ENCODE measurements around the gene ALK.

The ALK gene

GRCh38 chr2:29223257-29223656 lies 698.1 kb downstream of the ALK start:
- Histone ChIP-seq H3K9me3 (replicated peaks in 1 of 2; ENCODE audit: control insufficient read depth in 2 of 2, insufficient read depth in 1 of 2, low read depth in 1 of 2, low read length in 2 of 2) (no peaks in the 10 kb centered on the region), H2BK5ac (ENCODE audit: low read length) (no peak overlapping the region), H3K27me3 (ENCODE audit: control insufficient read depth in 3 of 3, insufficient read depth in 3 of 3, low read depth in 1 of 3, low read length in 3 of 3) (no peaks in the 10 kb centered on the region), H3K79me1 (ENCODE audit: low read depth, low read length) (no peaks in the 10 kb centered on the region), H3K23ac (ENCODE audit: low read depth, low read length, poor library complexity) (no peak overlapping the region), H3K14ac (ENCODE audit: low read length) (no peak overlapping the region), H2AFZ (ENCODE audit: low read length) (no peak overlapping the region), H3K4me3 (ENCODE audit: low read length in 2 of 2) (no peak overlapping the region), H3K9ac (ENCODE audit: low read depth, low read length, poor library complexity) (no peak overlapping the region), H4K8ac (ENCODE audit: low read depth, low read length) (no peak overlapping the region), H3K4ac (ENCODE audit: low read length) (no peak overlapping the region), H3K18ac (ENCODE audit: low read length) (no peak overlapping the region), H2AK5ac (ENCODE audit: low read depth, low read length) (no peak overlapping the region), H2BK120ac (ENCODE audit: low read depth, low read length) (no peak overlapping the region), H3K4me2 (ENCODE audit: insufficient read depth, low read length, poor library complexity, severe bottlenecking) (no peak overlapping the region), H3K27ac (replicated peaks; ENCODE audit: low read length) (no peak overlapping the region), H2BK12ac (ENCODE audit: low read length) (no peak overlapping the region), H4K91ac (ENCODE audit: low read depth, low read length, poor library complexity) (no peak overlapping the region), H3K4me1 (ENCODE audit: control insufficient read depth in 2 of 2, insufficient read depth in 1 of 2, low read depth in 1 of 2, low read length in 2 of 2) (no peaks in the 10 kb centered on the region), H3K36me3 (replicated peaks in 1 of 2; ENCODE audit: control insufficient read depth in 2 of 2, insufficient read depth in 2 of 2, low read length in 2 of 2) (peaks cover 0 to 33% of the 10 kb centered on the region in 2 donors), H2BK15ac (ENCODE audit: low read length) (no peak overlapping the region)
- WGBS, 2 donors (ENCODE audit: extremely low coverage in 2 of 2, insufficient read length in 2 of 2, insufficient replicate concordance in 1 of 2), result no CpG with 5 or more reads among the region's 11 CpGs
- no peak for DNase-seq (ENCODE audit: low spot score)

- Histone ChIP-seq H3K4me3 (ENCODE audit: low read length in 2 of 2) (no peak overlapping the region), H4K91ac (ENCODE audit: low read depth, low read length, poor library complexity) (no peak overlapping the region), H2AK5ac (ENCODE audit: low read depth, low read length) (no peak overlapping the region), H2BK5ac (ENCODE audit: low read length) (no peak overlapping the region), H2BK120ac (ENCODE audit: low read depth, low read length) (no peak overlapping the region), H3K36me3 (replicated peaks in 1 of 2; ENCODE audit: control insufficient read depth in 2 of 2, insufficient read depth in 2 of 2, low read length in 2 of 2) (peaks cover 0 to 37% of the 10 kb centered on the region in 2 donors), H3K23ac (ENCODE audit: low read depth, low read length, poor library complexity) (no peak overlapping the region), H3K79me1 (ENCODE audit: low read depth, low read length) (no peaks in the 10 kb centered on the region), H4K8ac (ENCODE audit: low read depth, low read length) (no peak overlapping the region), H3K9ac (ENCODE audit: low read depth, low read length, poor library complexity) (no peak overlapping the region), H2AFZ (ENCODE audit: low read length) (no peak overlapping the region), H3K27ac (replicated peaks; ENCODE audit: low read length) (no peak overlapping the region), H3K4me1 (ENCODE audit: control insufficient read depth in 2 of 2, insufficient read depth in 1 of 2, low read depth in 1 of 2, low read length in 2 of 2) (no peaks in the 10 kb centered on the region), H2BK12ac (ENCODE audit: low read length) (no peak overlapping the region), H3K27me3 (ENCODE audit: control insufficient read depth in 3 of 3, insufficient read depth in 3 of 3, low read depth in 1 of 3, low read length in 3 of 3) (no peaks in the 10 kb centered on the region), H3K18ac (ENCODE audit: low read length) (no peak overlapping the region), H3K4ac (ENCODE audit: low read length) (no peak overlapping the region), H2BK15ac (ENCODE audit: low read length) (no peak overlapping the region), H3K14ac (ENCODE audit: low read length) (peak overlapping the region; percentile 12), H3K9me3 (replicated peaks in 1 of 2; ENCODE audit: control insufficient read depth in 2 of 2, insufficient read depth in 1 of 2, low read depth in 1 of 2, low read length in 2 of 2) (no peaks in the 10 kb centered on the region), H3K4me2 (ENCODE audit: insufficient read depth, low read length, poor library complexity, severe bottlenecking) (no peak overlapping the region)
- no peak for DNase-seq (ENCODE audit: low spot score)
- WGBS, 2 donors (ENCODE audit: extremely low coverage in 2 of 2, insufficient read length in 2 of 2, insufficient replicate concordance in 1 of 2), result no CpG with 5 or more reads among the region's 11 CpGs
These were observed 698.8 kb downstream of the ALK start for GRCh38 chr2:29222381-29223179.

- Histone ChIP-seq H3K4me1 (ENCODE audit: control insufficient read depth in 2 of 2, insufficient read depth in 1 of 2, low read depth in 1 of 2, low read length in 2 of 2) (no peaks in the 10 kb centered on the region), H2BK120ac (ENCODE audit: low read depth, low read length) (no peak overlapping the region), H3K18ac (ENCODE audit: low read length) (peak overlapping the region; percentile 49), H3K4me3 (ENCODE audit: low read length in 2 of 2) (no peak overlapping the region), H2BK5ac (ENCODE audit: low read length) (no peak overlapping the region), H3K4ac (ENCODE audit: low read length) (no peak overlapping the region), H4K91ac (ENCODE audit: low read depth, low read length, poor library complexity) (no peak overlapping the region), H2AK5ac (ENCODE audit: low read depth, low read length) (no peak overlapping the region), H2BK12ac (ENCODE audit: low read length) (no peak overlapping the region), H3K36me3 (replicated peaks in 1 of 2; ENCODE audit: control insufficient read depth in 2 of 2, insufficient read depth in 2 of 2, low read length in 2 of 2) (peaks cover 0 to 49% of the 10 kb centered on the region in 2 donors), H3K79me1 (ENCODE audit: low read depth, low read length) (no peaks in the 10 kb centered on the region), H2AFZ (ENCODE audit: low read length) (no peak overlapping the region), H3K14ac (ENCODE audit: low read length) (no peak overlapping the region), H3K23ac (ENCODE audit: low read depth, low read length, poor library complexity) (no peak overlapping the region), H2BK15ac (ENCODE audit: low read length) (no peak overlapping the region), H4K8ac (ENCODE audit: low read depth, low read length) (no peak overlapping the region), H3K27ac (replicated peaks; ENCODE audit: low read length) (no peak overlapping the region), H3K4me2 (ENCODE audit: insufficient read depth, low read length, poor library complexity, severe bottlenecking) (no peak overlapping the region), H3K9me3 (replicated peaks in 1 of 2; ENCODE audit: control insufficient read depth in 2 of 2, insufficient read depth in 1 of 2, low read depth in 1 of 2, low read length in 2 of 2) (peaks cover 0 to 2% of the 10 kb centered on the region in 2 donors), H3K27me3 (ENCODE audit: control insufficient read depth in 3 of 3, insufficient read depth in 3 of 3, low read depth in 1 of 3, low read length in 3 of 3) (peaks cover 0 to 2% (median 0%) of the 10 kb centered on the region in 3 experiments), H3K9ac (ENCODE audit: low read depth, low read length, poor library complexity) (no peak overlapping the region)
- no CpG with 5 or more reads among the region's 12 CpGs for WGBS, 2 donors (ENCODE audit: extremely low coverage in 2 of 2, insufficient read length in 2 of 2, insufficient replicate concordance in 1 of 2)
- no peak for DNase-seq (ENCODE audit: low spot score)
These were observed 700.7 kb downstream of the ALK start for GRCh38 chr2:29220506-29221270.

- no peak overlapping the region for H2BK15ac ChIP-seq (ENCODE audit: low read length)
- no peak overlapping the region for H2AK5ac ChIP-seq (ENCODE audit: low read depth, low read length)
- WGBS, 2 donors (ENCODE audit: extremely low coverage in 2 of 2, insufficient read length in 2 of 2, insufficient replicate concordance in 1 of 2), result no CpG with 5 or more reads among the region's 4 CpGs
- no peak overlapping the region for H2BK120ac ChIP-seq (ENCODE audit: low read depth, low read length)
- H3K14ac ChIP-seq (ENCODE audit: low read length), result no peak overlapping the region
- DNase-seq (ENCODE audit: low spot score), result no peak
- H3K4me1 ChIP-seq (ENCODE audit: control insufficient read depth in 2 of 2, insufficient read depth in 1 of 2, low read depth in 1 of 2, low read length in 2 of 2), result no peaks in the 10 kb centered on the region
- no peak overlapping the region for H2BK12ac ChIP-seq (ENCODE audit: low read length)
- H3K9ac ChIP-seq (ENCODE audit: low read depth, low read length, poor library complexity), result no peak overlapping the region
- H3K36me3 ChIP-seq (replicated peaks in 1 of 2; ENCODE audit: control insufficient read depth in 2 of 2, insufficient read depth in 2 of 2, low read length in 2 of 2), result peaks cover 0 to 49% of the 10 kb centered on the region in 2 donors
- H3K18ac ChIP-seq (ENCODE audit: low read length), result no peak overlapping the region
- no peak overlapping the region for H3K4me2 ChIP-seq (ENCODE audit: insufficient read depth, low read length, poor library complexity, severe bottlenecking)
- H3K9me3 ChIP-seq (replicated peaks in 1 of 2; ENCODE audit: control insufficient read depth in 2 of 2, insufficient read depth in 1 of 2, low read depth in 1 of 2, low read length in 2 of 2), result peaks cover 0 to 2% of the 10 kb centered on the region in 2 donors
- H3K27ac ChIP-seq (replicated peaks; ENCODE audit: low read length), result no peak overlapping the region
- H3K4me3 ChIP-seq (ENCODE audit: low read length in 2 of 2), result no peak overlapping the region
- no peak overlapping the region for H4K8ac ChIP-seq (ENCODE audit: low read depth, low read length)
- no peak overlapping the region for H3K23ac ChIP-seq (ENCODE audit: low read depth, low read length, poor library complexity)
- H3K4ac ChIP-seq (ENCODE audit: low read length), result no peak overlapping the region
- no peaks in the 10 kb centered on the region for H3K79me1 ChIP-seq (ENCODE audit: low read depth, low read length)
- no peak overlapping the region for H2AFZ ChIP-seq (ENCODE audit: low read length)
- peaks cover 0 to 2% (median 0%) of the 10 kb centered on the region in 3 experiments for H3K27me3 ChIP-seq (ENCODE audit: control insufficient read depth in 3 of 3, insufficient read depth in 3 of 3, low read depth in 1 of 3, low read length in 3 of 3)
- no peak overlapping the region for H4K91ac ChIP-seq (ENCODE audit: low read depth, low read length, poor library complexity)
- H2BK5ac ChIP-seq (ENCODE audit: low read length), result no peak overlapping the region
These were observed 702.0 kb downstream of the ALK start for GRCh38 chr2:29219374-29219773.

Data from neuronal stem cell (in vitro differentiated cells).